Sigmoid colon (tissue), 7 donors: Measurements from ENCODE around the gene TTC27. TPM values are rescaled to one million over a fixed set of nuclear protein-coding genes. Genes with fewer than 3 reads are reported as not detected.

Experiments
- DNase-seq: peaks from one replicate; pipeline ENCODE4 v3.0.0-alpha.2; 2019
- H3K27ac ChIP-seq, 4 donors: fragments of 200-600 bp; sonication (generic); one replicate each; pipeline ENCODE4 v1.5.1; 2016 to 2019; ENCODE audit warnings: mild to moderate bottlenecking in 1 of 4
- H3K27me3 ChIP-seq, 3 donors: fragments of 200-600 bp; sonication (generic); one replicate each; pipeline ENCODE4 v1.5.1; 2019; ENCODE audit warnings: mild to moderate bottlenecking in 1 of 3
- H3K36me3 ChIP-seq, 4 donors: fragments of 200-600 bp; sonication (generic); one replicate each; pipeline ENCODE4 v1.5.1; 2016 to 2019
- H3K4me1 ChIP-seq, 4 donors: fragments of 200-600 bp; sonication (generic); one replicate each; pipeline ENCODE4 v1.5.1; 2017 to 2019
- H3K4me3 ChIP-seq, 4 donors: fragments of 200-600 bp; sonication (generic); one replicate each; pipeline ENCODE4 v1.5.1; 2017 to 2019; ENCODE audit warnings: mild to moderate bottlenecking in 2 of 4, moderate library complexity in 1 of 4
- H3K9me3 ChIP-seq, 4 donors: fragments of 200-600 bp in 3 of 4; sonication (generic) in 3 of 4; one replicate each; pipeline versions ENCODE4 v1.5.1 to v1.6.1; 2013 to 2019
- CTCF ChIP-seq, 4 experiments: fragments of 450-650 bp in 3 of 4; fragments of 200-600 bp in 1 of 4; IDR thresholded peaks; one replicate each; pipeline ENCODE4 v1.5.1; 2016 to 2019; ENCODE audit warnings: antibody characterized with exemption in 4 of 4, mild to moderate bottlenecking in 3 of 4, moderate library complexity in 2 of 4
- EP300 ChIP-seq, 4 donors: sonication (generic); formaldehyde crosslinking; IDR thresholded peaks; one replicate each; pipeline ENCODE4 v1.6.1; 2017; ENCODE audit warnings: antibody characterized with exemption in 4 of 4
- POLR2A ChIP-seq, 2 donors: fragments of 450-650 bp; IDR thresholded peaks; one replicate each; pipeline ENCODE4 v1.6.1; 2016; ENCODE audit warnings: antibody characterized with exemption in 2 of 2, mild to moderate bottlenecking in 2 of 2, moderate library complexity in 2 of 2
- POLR2AphosphoS5 ChIP-seq, 4 donors: sonication (generic); formaldehyde crosslinking; IDR thresholded peaks; one replicate each; pipeline ENCODE4 v1.6.1; 2017; ENCODE audit warnings: antibody characterized with exemption in 4 of 4
- WGBS, 2 donors: extraction: QIAGEN DNeasy Blood & Tissue Kit; methylation state at CpG; one replicate each; pipeline ENCODE4 v1.1.7; 2013; 5-methylcytosine and 5-hydroxymethylcytosine counted together
- intact Hi-C: fragments of 100-400 bp; cut with DNase I; formaldehyde crosslinking; loops from one replicate; pipeline ENCODE4 v1.15.1; 2023
- polyA plus RNA-seq, 3 donors: library from polyadenylated mRNA; stranded (reverse); fragments of 200-250 nt; gene quantifications; one replicate each; pipeline ENCODE4 v1.2.3, GENCODE V29; 2013
- total RNA-seq, 4 donors: library from RNA; depleted of rRNA; stranded (reverse); fragments of >200 nt; gene quantifications; one replicate each; pipeline ENCODE4 v1.1.0, GENCODE V29; 2016
- donor health status: healthy with polysubstance abuse.
- donor health status: Bipolar disorder and iron deficiency.
- donor health status: healthy.

The TTC27 gene
- total and polyA plus RNA-seq, 7 donors = 3.0 to 22.5 (median 14.1) TPM

DNA sequence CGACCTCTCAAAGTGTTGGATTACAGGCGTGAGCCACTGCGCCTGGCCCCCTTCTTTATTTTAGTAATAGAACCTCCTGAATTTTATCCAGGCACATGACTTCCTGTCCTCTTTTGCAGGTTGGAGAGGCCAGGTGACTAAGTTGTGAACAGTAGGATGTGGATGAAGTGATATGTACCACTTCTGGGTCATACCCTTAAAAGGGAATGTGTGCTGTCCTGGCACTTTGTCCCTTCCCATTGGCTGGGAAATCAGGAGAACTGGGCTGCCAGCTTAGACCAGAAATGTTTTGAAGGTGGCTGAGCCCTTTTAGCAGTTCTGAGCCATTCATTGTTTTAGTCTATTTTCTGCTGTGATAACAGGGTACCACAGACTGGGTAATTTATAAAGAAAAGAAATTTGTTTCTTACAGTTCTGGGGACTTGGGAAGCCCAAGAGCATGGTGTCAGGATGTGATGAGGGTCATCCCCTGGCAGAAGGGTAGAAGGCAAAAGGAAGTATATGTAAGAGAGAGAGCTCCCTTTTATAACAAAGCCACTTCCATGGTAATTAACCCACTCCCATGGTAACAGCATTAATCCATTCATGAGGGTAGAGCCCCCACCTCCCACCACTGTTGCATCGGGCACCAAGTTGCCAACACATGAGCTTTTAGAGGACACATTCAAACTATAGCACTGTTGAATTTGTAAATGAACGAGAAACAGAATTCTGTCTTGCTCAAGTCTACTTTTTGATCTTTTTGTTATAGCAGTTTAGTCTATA, 79.1 kb downstream of the TTC27 start:
- TF ChIP-seq EP300 (IDR thresholded peaks at IDR 0.05) = no peak
- no peak for TF ChIP-seq POLR2A (IDR thresholded peaks at IDR 0.05)
- TF ChIP-seq CTCF (IDR thresholded peaks at IDR 0.05) = no peak
- no peak for TF ChIP-seq POLR2AphosphoS5 (IDR thresholded peaks at IDR 0.05)
- Histone ChIP-seq H3K27ac (no peak overlapping the region), H3K27me3 (no peaks in the 10 kb centered on the region), H3K4me3 (no peak overlapping the region), H3K4me1 (peaks cover 0 to 10% (median 3%) of the 10 kb centered on the region in 4 donors), H3K36me3 (peaks cover 0 to 32% (median 3%) of the 10 kb centered on the region in 4 donors), H3K9me3 (no peaks in the 10 kb centered on the region)
- WGBS, 2 donors = 96% methylated on average over 5 of the region's 5 CpGs
- DNase-seq = no peak
- intact Hi-C loops = no loop called here

DNA sequence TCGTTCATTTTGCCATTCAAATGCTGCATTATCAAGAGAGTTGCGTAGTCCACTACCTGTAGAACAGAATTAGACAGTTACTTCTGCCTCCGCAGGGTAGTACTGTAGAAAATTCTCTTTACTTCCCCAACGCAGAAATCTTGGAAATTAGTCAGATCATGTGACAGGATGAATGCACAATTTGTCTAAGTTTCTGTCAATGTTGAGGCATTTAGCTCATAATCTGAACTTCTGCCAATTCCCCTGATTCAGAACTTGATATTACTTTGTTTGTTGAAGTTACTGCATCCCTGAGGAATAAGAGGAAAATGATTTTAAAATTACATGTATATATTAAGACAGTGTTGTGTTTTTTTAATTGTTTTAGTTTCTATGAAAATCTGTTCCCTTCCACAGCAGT, 83.4 kb downstream of the TTC27 start:
- WGBS, 2 donors = 57 to 66% methylated on average over 4 of the region's 4 CpGs
- Histone ChIP-seq H3K4me1 (peaks cover 0 to 25% (median 12%) of the 10 kb centered on the region in 4 donors), H3K27ac (no peak overlapping the region), H3K4me3 (no peak overlapping the region), H3K36me3 (peaks cover 0 to 11% (median 0%) of the 10 kb centered on the region in 4 donors), H3K9me3 (no peaks in the 10 kb centered on the region), H3K27me3 (no peaks in the 10 kb centered on the region)
- no peak for DNase-seq
- intact Hi-C loops = no loop called here
- TF ChIP-seq EP300 (IDR thresholded peaks at IDR 0.05) = no peak
- TF ChIP-seq CTCF (IDR thresholded peaks at IDR 0.05) = no peak
- TF ChIP-seq POLR2AphosphoS5 (IDR thresholded peaks at IDR 0.05) = no peak
- no peak for TF ChIP-seq POLR2A (IDR thresholded peaks at IDR 0.05)

- intact Hi-C loops = no loop called here
- Histone ChIP-seq H3K4me3 (no peak overlapping the region), H3K4me1 (peaks cover 0 to 25% (median 12%) of the 10 kb centered on the region in 4 donors), H3K9me3 (no peaks in the 10 kb centered on the region), H3K27me3 (no peaks in the 10 kb centered on the region), H3K36me3 (peaks cover 0 to 4% (median 0%) of the 10 kb centered on the region in 4 donors), H3K27ac (peak overlapping the region in 1 of 4 donors; percentile 0)
- no peak for DNase-seq
- TF ChIP-seq CTCF (IDR thresholded peaks at IDR 0.05) (no peak), EP300 (IDR thresholded peaks at IDR 0.05) (no peak), POLR2A (IDR thresholded peaks at IDR 0.05) (no peak), POLR2AphosphoS5 (IDR thresholded peaks at IDR 0.05) (no peak)
- 34 to 52% methylated on average over 4 of the region's 4 CpGs for WGBS, 2 donors
Measured at GRCh38 chr2:32711908-32712501, 84.2 kb downstream of the TTC27 start.

DNA sequence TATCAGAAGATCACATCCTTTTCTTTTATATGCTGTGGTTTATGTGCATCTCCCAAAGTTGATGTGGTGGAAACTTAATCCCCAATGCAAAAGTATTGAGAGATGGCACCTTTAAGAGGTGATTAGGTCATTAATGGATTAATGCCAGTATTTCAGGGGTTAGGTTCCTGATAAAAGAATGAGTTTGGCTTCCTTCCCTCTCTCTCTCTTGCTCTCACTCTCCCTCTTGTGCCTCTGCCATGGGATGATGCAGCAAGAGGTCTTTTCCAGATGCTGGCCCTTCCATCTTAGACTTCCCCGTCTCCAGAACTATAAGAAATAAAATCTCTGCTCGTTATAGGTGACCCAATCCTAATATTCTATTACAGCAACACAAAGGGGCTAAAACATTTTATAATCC, 85.0 kb downstream of the TTC27 start:
- Histone ChIP-seq H3K4me1 (peaks cover 0 to 25% (median 12%) of the 10 kb centered on the region in 4 donors), H3K36me3 (no peaks in the 10 kb centered on the region), H3K27ac (no peak overlapping the region), H3K4me3 (no peak overlapping the region), H3K9me3 (no peaks in the 10 kb centered on the region), H3K27me3 (no peaks in the 10 kb centered on the region)
- DNase-seq = no peak
- intact Hi-C loops = no loop called here
- 95 to 96% methylated on average over 2 of the region's 2 CpGs for WGBS, 2 donors
- TF ChIP-seq CTCF (IDR thresholded peaks at IDR 0.05) = no peak
- TF ChIP-seq POLR2A (IDR thresholded peaks at IDR 0.05) = no peak
- no peak for TF ChIP-seq EP300 (IDR thresholded peaks at IDR 0.05)
- no peak for TF ChIP-seq POLR2AphosphoS5 (IDR thresholded peaks at IDR 0.05)
